Measurements from ENCODE around the gene ACVR2B.

GRCh38 chr3:38482951-38483350 is 29.3 kb downstream of the ACVR2B start:
- TF ChIP-seq, protein P1, sequence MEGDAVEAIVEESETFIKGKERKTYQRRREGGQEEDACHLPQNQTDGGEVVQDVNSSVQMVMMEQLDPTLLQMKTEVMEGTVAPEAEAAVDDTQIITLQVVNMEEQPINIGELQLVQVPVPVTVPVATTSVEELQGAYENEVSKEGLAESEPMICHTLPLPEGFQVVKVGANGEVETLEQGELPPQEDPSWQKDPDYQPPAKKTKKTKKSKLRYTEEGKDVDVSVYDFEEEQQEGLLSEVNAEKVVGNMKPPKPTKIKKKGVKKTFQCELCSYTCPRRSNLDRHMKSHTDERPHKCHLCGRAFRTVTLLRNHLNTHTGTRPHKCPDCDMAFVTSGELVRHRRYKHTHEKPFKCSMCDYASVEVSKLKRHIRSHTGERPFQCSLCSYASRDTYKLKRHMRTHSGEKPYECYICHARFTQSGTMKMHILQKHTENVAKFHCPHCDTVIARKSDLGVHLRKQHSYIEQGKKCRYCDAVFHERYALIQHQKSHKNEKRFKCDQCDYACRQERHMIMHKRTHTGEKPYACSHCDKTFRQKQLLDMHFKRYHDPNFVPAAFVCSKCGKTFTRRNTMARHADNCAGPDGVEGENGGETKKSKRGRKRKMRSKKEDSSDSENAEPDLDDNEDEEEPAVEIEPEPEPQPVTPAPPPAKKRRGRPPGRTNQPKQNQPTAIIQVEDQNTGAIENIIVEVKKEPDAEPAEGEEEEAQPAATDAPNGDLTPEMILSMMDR (IDR thresholded peaks at IDR 0.05), result no peak
- TF ChIP-seq POLR2A (IDR thresholded peaks at IDR 0.05), result no peak

Data from stomach (tissue), 4 donors.